NB4 (cell line): ENCODE data around the gene KLHL18.

Experiments used
- CTCF ChIP-seq: IDR thresholded peaks from one replicate; pipeline ENCODE4 v1.5.1; 2012; ENCODE audit warnings: low read depth, low read length
- MYC ChIP-seq: IDR thresholded peaks from 2 replicates; pipeline ENCODE4 v1.6.1; 2011; ENCODE audit warnings: low read depth, low read length
- POLR2A ChIP-seq: IDR thresholded peaks from 2 replicates; pipeline ENCODE4 v1.6.1; 2011; ENCODE audit warnings: mild to moderate bottlenecking; ENCODE audit not compliant: insufficient read length; ENCODE audit errors: extremely low read depth
- TF ChIP-seq, protein P1 (sequence below): IDR thresholded peaks from 2 replicates; pipeline ENCODE4 v1.6.1; 2011; ENCODE audit warnings: low read depth, low read length

DNA sequence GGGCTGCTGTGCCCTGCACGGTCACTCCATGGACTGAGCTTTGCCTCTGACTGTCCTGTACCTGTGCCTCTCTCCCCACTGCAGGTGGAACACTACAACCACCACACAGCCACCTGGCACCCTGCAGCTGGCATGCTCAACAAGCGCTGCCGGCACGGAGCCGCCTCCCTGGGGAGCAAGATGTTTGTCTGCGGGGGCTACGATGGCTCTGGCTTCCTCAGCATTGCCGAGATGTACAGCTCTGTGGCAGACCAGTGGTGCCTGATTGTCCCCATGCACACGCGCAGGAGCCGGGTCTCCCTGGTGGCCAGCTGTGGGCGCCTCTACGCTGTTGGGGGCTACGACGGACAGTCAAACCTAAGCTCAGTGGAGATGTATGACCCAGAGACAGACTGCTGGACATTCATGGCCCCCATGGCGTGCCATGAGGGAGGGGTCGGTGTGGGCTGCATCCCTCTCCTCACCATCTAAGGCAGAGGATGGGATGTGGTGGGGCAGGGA is 60.8 kb downstream of the KLHL18 start:
- TF ChIP-seq POLR2A, result no peak
- TF ChIP-seq CTCF, result no peak
- TF ChIP-seq, protein P1, sequence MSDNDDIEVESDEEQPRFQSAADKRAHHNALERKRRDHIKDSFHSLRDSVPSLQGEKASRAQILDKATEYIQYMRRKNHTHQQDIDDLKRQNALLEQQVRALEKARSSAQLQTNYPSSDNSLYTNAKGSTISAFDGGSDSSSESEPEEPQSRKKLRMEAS, result no peak
- TF ChIP-seq MYC, result no peak
